NB4 (cell line): ENCODE measurements around the gene BCL11B.

Source experiments
- MYC ChIP-seq: IDR thresholded peaks from 2 replicates; pipeline ENCODE4 v1.6.1; 2011; ENCODE audit warnings: low read depth, low read length
- POLR2A ChIP-seq: IDR thresholded peaks from 2 replicates; pipeline ENCODE4 v1.6.1; 2011; ENCODE audit warnings: mild to moderate bottlenecking; ENCODE audit not compliant: insufficient read length; ENCODE audit errors: extremely low read depth
- TF ChIP-seq, protein P1 (sequence below): IDR thresholded peaks from one replicate; pipeline ENCODE4 v1.5.1; 2012; ENCODE audit warnings: low read depth, low read length

DNA sequence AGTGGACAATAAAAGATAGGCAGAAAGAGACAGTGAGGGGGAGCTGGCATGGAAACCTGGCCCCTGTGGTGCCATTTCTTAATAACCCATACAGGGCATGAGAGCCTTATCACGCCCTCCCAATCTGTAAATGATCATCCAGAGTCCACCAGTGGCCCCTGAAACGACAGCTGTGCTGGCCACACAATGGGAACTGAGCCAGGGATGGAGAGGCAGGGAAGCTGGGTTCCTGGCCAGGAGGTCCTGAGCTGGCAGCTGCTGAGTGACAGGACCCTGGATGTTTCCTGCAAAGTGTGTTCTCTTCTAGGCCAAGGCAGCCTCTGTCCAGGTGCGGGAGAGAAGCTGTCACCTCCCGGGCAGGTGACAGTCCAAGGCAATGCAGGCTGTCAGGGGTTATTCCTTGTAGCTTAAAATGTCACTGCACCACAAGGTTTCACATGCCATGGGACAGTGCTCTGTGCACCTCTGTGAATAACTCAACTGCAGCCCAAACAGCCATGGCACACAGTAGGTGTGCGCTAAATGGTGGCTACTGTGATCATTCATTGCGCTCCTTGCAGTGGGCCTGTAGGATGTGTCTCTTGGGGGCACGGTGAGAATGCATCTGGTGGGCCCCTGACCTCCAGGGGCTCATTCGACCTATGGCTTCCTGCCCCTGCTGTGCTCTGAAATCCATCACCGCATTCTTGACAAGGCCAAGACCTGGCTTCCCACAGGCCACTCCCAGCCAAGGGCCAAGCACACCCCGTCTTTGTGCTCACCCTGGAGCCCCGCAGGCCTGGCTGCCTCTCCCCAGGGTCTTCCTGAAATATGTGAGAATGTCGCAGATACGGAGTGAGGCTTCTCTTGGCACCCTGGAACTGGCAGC, 46.3 kb upstream of the BCL11B start:
- TF ChIP-seq POLR2A (no peak), MYC (no peak)
- TF ChIP-seq, protein P1, sequence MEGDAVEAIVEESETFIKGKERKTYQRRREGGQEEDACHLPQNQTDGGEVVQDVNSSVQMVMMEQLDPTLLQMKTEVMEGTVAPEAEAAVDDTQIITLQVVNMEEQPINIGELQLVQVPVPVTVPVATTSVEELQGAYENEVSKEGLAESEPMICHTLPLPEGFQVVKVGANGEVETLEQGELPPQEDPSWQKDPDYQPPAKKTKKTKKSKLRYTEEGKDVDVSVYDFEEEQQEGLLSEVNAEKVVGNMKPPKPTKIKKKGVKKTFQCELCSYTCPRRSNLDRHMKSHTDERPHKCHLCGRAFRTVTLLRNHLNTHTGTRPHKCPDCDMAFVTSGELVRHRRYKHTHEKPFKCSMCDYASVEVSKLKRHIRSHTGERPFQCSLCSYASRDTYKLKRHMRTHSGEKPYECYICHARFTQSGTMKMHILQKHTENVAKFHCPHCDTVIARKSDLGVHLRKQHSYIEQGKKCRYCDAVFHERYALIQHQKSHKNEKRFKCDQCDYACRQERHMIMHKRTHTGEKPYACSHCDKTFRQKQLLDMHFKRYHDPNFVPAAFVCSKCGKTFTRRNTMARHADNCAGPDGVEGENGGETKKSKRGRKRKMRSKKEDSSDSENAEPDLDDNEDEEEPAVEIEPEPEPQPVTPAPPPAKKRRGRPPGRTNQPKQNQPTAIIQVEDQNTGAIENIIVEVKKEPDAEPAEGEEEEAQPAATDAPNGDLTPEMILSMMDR = no peak
